ENCODE measurements around the gene TDRD9.
"Not testable (repeated sequence)": the region's sequence is repeated elsewhere in the genome, so short reads cannot be mapped to it uniquely, and the experiment has no call there.

TDRD9 gene

GRCh38 chr14:103930051-103930604, 1.9 kb downstream of the TDRD9 start:
- no peak for DNase-seq

GRCh38 chr14:103931422-103931821, 3.2 kb downstream of the TDRD9 start:
- no peak for DNase-seq

GRCh38 chr14:103932791-103933490, 4.7 kb downstream of the TDRD9 start:
- no peak for DNase-seq

GRCh38 chr14:103935102-103935501, 6.8 kb downstream of the TDRD9 start:
- DNase-seq: no peak

GRCh38 chr14:103941462-103941861, 13.2 kb downstream of the TDRD9 start:
- no peak for DNase-seq

GRCh38 chr14:103941973-103942736, 13.9 kb downstream of the TDRD9 start, which contains the start of gene RD3L:
TSS of gene RD3L (minus strand) at chr14:103942529. CDS start at chr14:103941695, 834 bp downstream.
- no peak for DNase-seq

GRCh38 chr14:103943673-103944072, 15.4 kb downstream of the TDRD9 start:
- DNase-seq: no peak

GRCh38 chr14:103946975-103947374, 18.7 kb downstream of the TDRD9 start:
- DNase-seq: no peak

- DNase-seq: no peak
These were observed 20.2 kb downstream of the TDRD9 start for GRCh38 chr14:103948442-103948841.

- no peak for DNase-seq
These were observed 21.0 kb downstream of the TDRD9 start for GRCh38 chr14:103949131-103949790.

GRCh38 chr14:103960457-103961055, 32.3 kb downstream of the TDRD9 start:
- DNase-seq: no peak

- DNase-seq: no peak
These were observed 33.8 kb downstream of the TDRD9 start for GRCh38 chr14:103961928-103962578.

- no peak for DNase-seq
These were observed 38.4 kb downstream of the TDRD9 start for GRCh38 chr14:103966631-103967030.

GRCh38 chr14:103969961-103970360, 41.7 kb downstream of the TDRD9 start:
- no peak for DNase-seq

GRCh38 chr14:103973354-103973753, 45.1 kb downstream of the TDRD9 start:
- DNase-seq: no peak

- no peak for DNase-seq
These were observed 46.3 kb downstream of the TDRD9 start for GRCh38 chr14:103974575-103974974.

GRCh38 chr14:103980623-103981238, 52.5 kb downstream of the TDRD9 start:
- DNase-seq: not testable (repeated sequence)

GRCh38 chr14:103984196-103984595, 55.9 kb downstream of the TDRD9 start:
- DNase-seq: no peak

- no peak for DNase-seq
These were observed 60.8 kb downstream of the TDRD9 start for GRCh38 chr14:103989034-103989433.

- no peak for DNase-seq
These were observed 61.7 kb downstream of the TDRD9 start for GRCh38 chr14:103989964-103990363.

- no peak for DNase-seq
These were observed 66.4 kb downstream of the TDRD9 start for GRCh38 chr14:103994535-103995184.
